ENCODE measurements around the gene PABPN1L.
"Not testable (repeated sequence)": the region's sequence is repeated elsewhere in the genome, so short reads cannot be mapped to it uniquely, and the experiment has no call there.

Gene PABPN1L

GRCh38 chr16:88826070-88826840, 40.2 kb downstream of the PABPN1L start:
- DNase-seq: no peak

DNA sequence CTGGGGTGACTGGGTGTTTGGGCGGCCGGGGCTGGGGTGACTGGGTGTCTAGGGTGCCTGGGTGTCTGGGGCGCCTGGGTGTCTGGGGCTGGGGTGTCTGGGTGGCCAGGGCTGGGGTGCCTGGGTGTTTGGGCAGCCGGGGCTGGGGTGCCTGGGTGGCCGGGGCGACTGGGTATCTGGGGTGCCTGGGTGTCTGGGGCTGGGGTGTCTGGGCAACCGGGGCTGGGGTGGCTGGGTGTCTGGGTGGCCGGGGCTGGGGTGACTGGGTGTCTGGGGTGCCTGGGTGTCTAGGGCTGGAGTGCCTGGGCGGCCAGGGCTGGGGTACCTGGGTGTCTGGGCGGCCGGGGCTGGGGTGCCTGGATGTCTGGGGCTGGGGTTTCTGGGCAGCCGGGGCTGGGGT, 41.3 kb downstream of the PABPN1L start:
- no peak for DNase-seq

GRCh38 chr16:88824256-88825077, 42.0 kb downstream of the PABPN1L start:
- DNase-seq: no peak

DNA sequence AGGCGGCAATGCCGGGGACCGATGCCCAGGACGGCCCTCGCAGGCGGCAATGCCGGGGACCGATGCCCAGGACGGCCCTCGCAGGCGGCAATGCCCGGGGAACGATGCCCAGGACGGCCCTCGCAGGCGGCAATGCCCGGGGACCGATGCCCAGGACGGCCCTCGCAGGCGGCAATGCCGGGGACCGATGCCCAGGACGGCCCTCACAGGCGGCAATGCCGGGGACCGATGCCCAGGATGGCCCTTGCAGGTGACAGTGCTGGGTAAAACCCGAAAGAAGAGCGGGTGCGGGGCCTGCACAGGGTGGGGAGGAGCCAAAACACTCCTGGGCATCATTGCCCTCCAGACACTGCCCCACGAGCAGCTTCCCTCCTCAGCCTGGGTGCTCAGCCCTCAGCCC, 42.8 kb downstream of the PABPN1L start:
- DNase-seq: not testable (repeated sequence)

- DNase-seq: no peak
These were observed 44.0 kb downstream of the PABPN1L start for GRCh38 chr16:88822281-88823040.

DNA sequence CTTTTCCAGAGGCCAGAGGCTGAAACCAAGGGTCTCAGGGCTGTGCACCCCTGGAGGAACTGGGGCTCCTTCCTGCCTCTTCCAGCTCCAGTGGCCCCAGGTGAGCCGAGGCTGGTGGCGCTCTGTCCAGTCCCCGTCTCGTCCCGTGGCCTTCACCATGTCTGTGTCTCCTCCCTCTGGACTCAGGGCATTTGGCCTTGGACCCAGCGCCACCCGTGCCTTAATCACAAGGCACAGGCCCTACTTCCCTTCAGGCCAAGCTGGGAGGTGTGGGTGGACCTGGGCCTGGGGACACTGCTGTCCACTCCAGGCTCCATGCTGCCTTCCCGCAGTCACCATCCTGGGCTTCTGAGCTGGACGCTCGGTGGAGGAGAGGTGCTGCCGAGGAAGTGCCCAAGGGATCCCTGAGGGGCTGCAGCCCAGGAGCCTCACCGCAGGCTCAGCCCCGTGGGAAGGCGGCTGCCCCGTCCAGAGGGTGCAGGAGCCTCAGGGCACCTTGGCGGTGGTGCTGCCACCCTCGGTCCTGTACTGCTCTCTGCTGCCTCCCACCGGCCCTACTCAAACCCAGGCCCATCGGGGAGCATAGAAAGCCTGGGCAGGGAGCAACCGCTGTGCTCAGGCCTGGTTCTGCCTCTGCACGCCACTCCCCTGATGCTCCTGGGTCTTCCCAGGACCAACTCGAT, 45.2 kb downstream of the PABPN1L start:
- no peak for DNase-seq

DNA sequence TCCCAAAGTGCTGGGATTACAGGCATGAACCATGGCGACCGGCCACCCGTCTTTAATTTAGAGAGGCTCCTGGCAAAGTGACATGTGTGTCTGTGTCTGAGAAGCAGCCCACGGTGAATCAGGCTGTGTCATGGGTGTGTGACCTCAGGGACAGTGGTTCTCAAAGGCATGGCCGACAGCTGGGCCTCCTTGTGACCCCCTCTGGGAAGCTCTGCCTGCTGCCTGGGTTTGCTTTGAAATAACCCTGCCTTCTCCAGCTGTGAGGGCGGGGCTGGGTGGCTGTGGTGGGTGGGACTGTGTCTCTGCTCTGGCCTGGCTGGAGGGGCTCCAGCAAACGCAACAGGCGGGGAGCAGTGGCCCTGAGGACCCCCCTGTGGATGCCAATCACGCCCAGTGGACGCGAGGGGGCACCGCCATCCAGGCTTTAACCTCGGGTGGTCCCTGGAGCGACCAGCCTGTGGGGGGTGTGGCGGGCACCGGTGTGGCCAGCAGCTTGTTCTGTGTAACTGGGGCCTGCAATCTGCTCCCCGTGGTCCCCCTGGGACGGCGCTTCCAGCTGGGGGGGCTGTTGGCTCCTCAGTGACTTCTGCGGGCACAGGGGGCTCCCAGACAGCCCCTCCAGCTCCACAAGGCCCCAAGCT, 46.0 kb downstream of the PABPN1L start:
- DNase-seq: no peak

GRCh38 chr16:88819126-88819525, 47.3 kb downstream of the PABPN1L start:
- no peak for DNase-seq

GRCh38 chr16:88818575-88818874, 47.9 kb downstream of the PABPN1L start:
- no peak for DNase-seq

- DNase-seq: no peak
These were observed 48.5 kb downstream of the PABPN1L start for GRCh38 chr16:88817785-88818574.

DNA sequence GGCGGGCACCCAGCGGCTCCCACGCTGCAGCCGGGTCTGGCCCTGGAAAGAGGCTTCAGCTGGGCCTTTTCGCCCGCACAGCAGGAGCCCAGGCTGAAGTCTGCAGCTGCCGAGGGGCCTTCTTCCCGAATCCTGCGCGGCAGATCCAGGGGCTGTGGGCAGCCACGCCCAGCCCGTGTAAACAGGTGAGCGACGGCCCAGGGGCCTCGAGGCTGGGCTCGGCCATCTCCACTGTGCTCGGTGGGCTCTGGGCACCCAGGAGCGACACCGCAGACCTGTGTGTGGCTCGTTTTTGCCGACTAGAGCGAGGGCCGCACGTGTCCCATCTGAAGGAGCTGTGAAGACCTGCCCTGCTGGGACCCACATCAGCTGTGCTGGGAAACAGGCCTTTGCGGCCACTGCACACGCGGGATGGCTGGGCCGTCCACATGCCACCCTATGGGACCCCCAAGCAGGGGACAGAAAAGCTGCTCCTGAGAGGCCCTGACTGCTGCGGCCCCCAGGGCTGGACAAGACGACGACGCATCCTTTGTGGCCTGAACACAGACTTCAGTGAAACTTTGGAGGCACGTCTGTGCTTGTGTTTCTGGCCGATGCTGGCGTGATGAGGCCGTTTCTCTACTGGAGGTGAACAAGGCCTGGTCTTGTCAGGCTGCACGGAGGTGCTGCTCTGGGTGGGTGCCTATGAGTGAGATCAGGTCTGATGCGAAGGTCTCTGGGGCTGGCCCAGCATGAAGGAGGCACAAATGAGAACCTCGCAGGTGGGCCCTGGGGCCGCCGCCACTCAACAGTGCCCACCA, 49.5 kb downstream of the PABPN1L start:
- DNase-seq: no peak

DNA sequence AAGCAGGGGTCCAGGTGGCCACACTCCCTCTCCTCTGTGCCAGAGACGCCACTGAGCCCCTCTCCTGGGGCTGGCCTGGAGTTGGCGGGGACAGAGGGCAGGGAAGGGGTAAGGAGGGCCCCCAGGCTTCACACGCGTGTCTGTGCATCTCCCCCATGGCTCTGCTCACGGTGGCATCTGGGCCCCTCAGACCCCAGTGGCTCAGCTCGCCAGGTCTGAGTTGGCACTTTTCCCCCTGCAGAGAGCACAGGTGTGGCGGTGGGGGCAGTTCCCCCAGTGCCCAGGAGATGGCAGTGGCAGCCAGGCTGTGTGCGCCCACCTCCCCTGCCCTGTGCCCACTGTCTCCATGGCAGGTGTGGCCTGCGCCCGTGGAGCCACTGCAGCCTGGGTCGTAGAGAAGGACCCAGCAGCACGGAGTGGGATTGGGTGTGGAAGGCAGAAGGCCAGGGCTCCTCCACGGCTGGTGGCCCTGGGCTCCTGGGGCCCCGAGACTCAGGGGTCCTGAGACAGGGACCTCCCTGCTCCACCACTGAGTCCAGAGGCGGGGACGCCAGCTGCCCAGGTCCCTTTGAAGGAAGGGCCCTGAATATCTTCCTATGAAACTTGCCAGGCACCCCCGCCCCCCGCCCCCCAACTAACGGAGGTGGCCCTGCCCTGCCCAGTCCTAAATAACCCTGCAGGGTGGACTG, 50.4 kb downstream of the PABPN1L start:
- peak; percentile 20 for DNase-seq

DNA sequence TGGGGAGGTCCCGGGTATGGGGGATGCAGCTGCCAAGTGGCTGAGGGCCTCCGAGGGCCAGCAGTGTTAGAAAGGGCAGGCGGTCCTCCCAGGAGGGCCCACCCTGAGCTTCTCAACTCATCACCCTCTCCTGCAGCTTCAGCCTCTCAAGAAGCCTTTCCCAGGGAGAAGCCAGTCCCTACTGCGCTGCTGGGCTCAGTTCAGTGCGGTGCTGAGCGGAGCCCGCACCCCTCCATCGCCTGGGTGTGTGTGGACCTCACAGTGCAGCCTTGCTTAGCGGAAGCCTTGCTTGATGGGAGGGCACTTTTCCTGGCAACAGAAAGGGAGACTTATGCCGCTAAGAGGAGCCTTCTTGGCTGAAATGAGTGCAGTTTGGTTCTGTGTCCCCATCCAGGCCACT, 51.2 kb downstream of the PABPN1L start:
- DNase-seq: no peak

DNA sequence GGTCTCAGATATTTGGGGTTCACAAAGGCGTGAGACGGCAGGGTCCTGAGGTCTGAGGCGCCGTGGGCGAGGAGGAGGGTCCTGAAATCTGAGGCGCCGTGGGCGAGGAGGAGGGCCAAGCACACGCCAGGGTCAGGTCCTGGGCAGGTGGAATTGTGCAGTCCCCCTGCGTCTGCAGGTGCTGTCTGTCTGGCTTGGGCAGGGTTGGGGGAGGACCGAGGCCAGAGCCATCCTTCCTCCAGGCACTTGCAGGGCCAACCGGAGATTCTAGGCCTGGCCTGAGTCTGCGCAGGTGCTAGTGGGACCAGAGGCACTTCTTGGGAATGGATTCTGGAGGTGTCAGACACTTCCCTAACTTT, 52.3 kb downstream of the PABPN1L start:
- no peak for DNase-seq
